Activated CD4-positive, alpha-beta memory T cell treated with anti-CD3 and anti-CD28 coated beads for 36 hours (primary cell): ENCODE measurements around the gene HSP90AB1. TPM values are rescaled to one million over a fixed set of nuclear protein-coding genes. Genes with fewer than 3 reads are reported as not detected.

Source experiments
- CTCF ChIA-PET: fragments of 350-600 bp; sonication (Branson Sonifier 250); formaldehyde crosslinking; loops from one replicate; lab custom pipeline; 2021; ENCODE audit warnings: antibody characterized with exemption, inconsistent platforms; lab: Charles Lee
- POLR2A ChIA-PET: fragments of 350-600 bp; sonication (Branson Sonifier 250); formaldehyde crosslinking; loops from one replicate; lab custom pipeline; 2021; ENCODE audit warnings: antibody characterized with exemption; lab: Charles Lee
- DNase-seq: peaks from one replicate; pipeline ENCODE4 v3.0.0-alpha.2; 2020
- H3K27ac Mint-ChIP-seq: one replicate; pipeline ENCODE4 v1.8.0; 2021; ENCODE audit warnings: mixed read lengths
- H3K27me3 Mint-ChIP-seq: one replicate; pipeline ENCODE4 v1.8.0; 2021; ENCODE audit warnings: mixed read lengths
- H3K36me3 Mint-ChIP-seq: one replicate; pipeline ENCODE4 v1.8.0; 2021; ENCODE audit warnings: mixed read lengths
- H3K4me1 Mint-ChIP-seq: one replicate; pipeline ENCODE4 v1.8.0; 2021; ENCODE audit warnings: low read depth, mixed read lengths
- H3K4me3 Mint-ChIP-seq: one replicate; pipeline ENCODE4 v1.8.0; 2021; ENCODE audit warnings: mild to moderate bottlenecking, mixed read lengths
- H3K9me3 Mint-ChIP-seq: one replicate; pipeline ENCODE4 v1.8.0; 2021; ENCODE audit warnings: mixed read lengths
- intact Hi-C: fragments of 100-400 bp; cut with micrococcal nuclease; formaldehyde crosslinking; loops from one replicate; pipeline ENCODE4 v1.15.1; 2023
- total RNA-seq, 2 experiments: library from RNA; stranded (reverse); gene quantifications; one replicate each; pipeline ENCODE4 v1.2.3, GENCODE V29; 2021

The HSP90AB1 gene
- total RNA-seq, 2 experiments from 2014 or later: 1,671 to 1,695 TPM

- Mint-ChIP-seq H3K27me3 (peaks cover 10% of the 10 kb centered on the region), H3K4me1 (peaks cover 41% of the 10 kb centered on the region), H3K36me3 (peaks cover 26% of the 10 kb centered on the region), H3K4me3 (peak overlapping the region; percentile 97), H3K9me3 (no peaks in the 10 kb centered on the region), H3K27ac (peak overlapping the region; percentile 94)
- ChIA-PET CTCF (interaction anchor here (0.6 to 5.8 kb wide), 10 partner anchors 8 to 73 kb away, joined by 3 to 68 read pairs (median 4); partner anchors contain the start of genes AARS2 and HSP90AB1), POLR2A (interaction anchor here (0.5 to 4.7 kb wide), 8 partner anchors 8 to 1120 kb away, joined by 3 to 79 read pairs (median 4); partner anchors contain the start of genes HSP90AB1 and SLC29A1)
- intact Hi-C loops: loop anchor here (1.0 to 2.0 kb wide), 7 partner anchors 7 to 138 kb away; partner anchors contain the start of genes CDC5L, HSP90AB1, SLC29A1 and SLC35B2
- peak; percentile 64 for DNase-seq
Measured at GRCh38 chr6:44264154-44265006, 17.5 kb downstream of the HSP90AB1 start.

GRCh38 chr6:44265007-44265721 is 18.3 kb downstream of the HSP90AB1 start, which contains the start of gene NFKBIE:
Gene NFKBIE (minus strand): TSS chr6:44265551. CDS start chr6:44265346, 205 bp downstream.
- peaks cover 49% of the 10 kb centered on the region for H3K4me1 Mint-ChIP-seq
- peak; percentile 98 for DNase-seq
- peaks cover 25% of the 10 kb centered on the region for H3K36me3 Mint-ChIP-seq
- H3K9me3 Mint-ChIP-seq: no peaks in the 10 kb centered on the region
- ChIA-PET POLR2A (interaction anchor here (1.1 to 4.7 kb wide), 6 partner anchors 9 to 42 kb away, joined by 3 to 79 read pairs (median 4); partner anchors contain the start of genes HSP90AB1 and SLC29A1), CTCF (interaction anchor here (0.9 to 5.8 kb wide), 8 partner anchors 9 to 190 kb away, joined by 3 to 68 read pairs (median 4); partner anchors contain the start of genes AARS2 and HSP90AB1)
- intact Hi-C loops: loop anchor here (1.0 to 2.0 kb wide), 7 partner anchors 8 to 139 kb away; partner anchors contain the start of genes CDC5L, HSP90AB1, SLC29A1 and SLC35B2
- peak within 1 kb of the TSS; percentile 97 for H3K4me3 Mint-ChIP-seq
- H3K27me3 Mint-ChIP-seq: peaks cover 18% of the 10 kb centered on the region
- H3K27ac Mint-ChIP-seq: peak within 1 kb of the TSS; percentile 94

GRCh38 chr6:44265722-44266233 is 18.9 kb downstream of the HSP90AB1 start:
- ChIA-PET POLR2A (no interaction called here), CTCF (interaction anchor here (1.4 to 5.8 kb wide), 5 partner anchors 12 to 189 kb away, joined by 4 to 68 read pairs (median 11); partner anchors contain the start of gene AARS2)
- H3K4me1 Mint-ChIP-seq: peaks cover 49% of the 10 kb centered on the region

GRCh38 chr6:44266347-44266746 is 19.4 kb downstream of the HSP90AB1 start:
- intact Hi-C loops: no loop called here
- Mint-ChIP-seq H3K4me3 (peak overlapping the region; percentile 43), H3K36me3 (peaks cover 19% of the 10 kb centered on the region), H3K4me1 (peaks cover 45% of the 10 kb centered on the region), H3K27me3 (peaks cover 22% of the 10 kb centered on the region), H3K27ac (peak overlapping the region; percentile 67), H3K9me3 (no peaks in the 10 kb centered on the region)
- no peak for DNase-seq
- CTCF ChIA-PET: interaction anchor here (0.9 to 5.8 kb wide), 14 partner anchors 10 to 203 kb away, joined by 3 to 184 read pairs (median 6); partner anchors contain the start of genes AARS2, CDC5L, SLC35B2 and SPATS1
- POLR2A ChIA-PET: interaction anchor here (1.3 kb wide), 1 partner anchor 19 kb away, joined by 6 read pairs; the partner anchor contains the start of gene HSP90AB1

More at GRCh38 chr6:44265722-44266233, 18.9 kb downstream of the HSP90AB1 start:
- Mint-ChIP-seq H3K4me3 (peak overlapping the region; percentile 97), H3K9me3 (no peaks in the 10 kb centered on the region), H3K27me3 (peaks cover 18% of the 10 kb centered on the region), H3K27ac (peak overlapping the region; percentile 67), H3K36me3 (peaks cover 23% of the 10 kb centered on the region)
- intact Hi-C loops: loop anchor here (1.0 to 2.0 kb wide), 7 partner anchors 8 to 139 kb away; partner anchors contain the start of genes CDC5L, HSP90AB1, SLC29A1 and SLC35B2
- no peak for DNase-seq

- CTCF ChIA-PET: interaction anchor here (0.5 to 5.8 kb wide), 18 partner anchors 10 to 202 kb away, joined by 3 to 184 read pairs (median 7); partner anchors contain the start of genes AARS2, SLC35B2 and SPATS1
- no peak overlapping the region for H3K27ac Mint-ChIP-seq
- intact Hi-C loops: no loop called here
- no peaks in the 10 kb centered on the region for H3K9me3 Mint-ChIP-seq
- H3K4me1 Mint-ChIP-seq: peaks cover 41% of the 10 kb centered on the region
- DNase-seq: no peak
- POLR2A ChIA-PET: interaction anchor here (1.3 kb wide), 1 partner anchor 20 kb away, joined by 6 read pairs; the partner anchor contains the start of gene HSP90AB1
- H3K36me3 Mint-ChIP-seq: peaks cover 18% of the 10 kb centered on the region
- H3K27me3 Mint-ChIP-seq: peaks cover 29% of the 10 kb centered on the region
- H3K4me3 Mint-ChIP-seq: no peak overlapping the region
Measured at GRCh38 chr6:44267252-44267651, 20.4 kb downstream of the HSP90AB1 start.

- POLR2A ChIA-PET: interaction anchor here (1.0 to 1.4 kb wide), 4 partner anchors 21 to 187 kb away, joined by 3 to 6 read pairs (median 3); partner anchors contain the start of genes AARS2 and HSP90AB1
Measured at GRCh38 chr6:44268095-44268628, 21.3 kb downstream of the HSP90AB1 start.

GRCh38 chr6:44269178-44269920 is 22.4 kb downstream of the HSP90AB1 start:
- H3K9me3 Mint-ChIP-seq: no peaks in the 10 kb centered on the region
- no peak overlapping the region for H3K27ac Mint-ChIP-seq
- peak overlapping the region; percentile 46 for H3K4me3 Mint-ChIP-seq
- ChIA-PET POLR2A (interaction anchor here (1.2 kb wide), 1 partner anchor 43 kb away, joined by 3 read pairs; the partner anchor contains the start of gene AARS2), CTCF (interaction anchor here (0.8 to 5.8 kb wide), 17 partner anchors 13 to 187 kb away, joined by 3 to 184 read pairs (median 7); partner anchors contain the start of genes AARS2, SLC29A1 and SLC35B2)
- DNase-seq: no peak
- intact Hi-C loops: loop anchor here (2.0 kb wide), 1 partner anchor 43 kb away; the partner anchor contains the start of gene AARS2
- peaks cover 26% of the 10 kb centered on the region for H3K4me1 Mint-ChIP-seq
- no peaks in the 10 kb centered on the region for H3K36me3 Mint-ChIP-seq
- peaks cover 46% of the 10 kb centered on the region for H3K27me3 Mint-ChIP-seq

More at GRCh38 chr6:44268095-44268628, 21.3 kb downstream of the HSP90AB1 start:
- CTCF ChIA-PET: interaction anchor here (0.6 to 5.8 kb wide), 38 partner anchors 10 to 339 kb away, joined by 3 to 184 read pairs (median 4); partner anchors contain the start of genes AARS2, HSP90AB1, SLC29A1 and SLC35B2
- Mint-ChIP-seq H3K27ac (no peak overlapping the region), H3K36me3 (peaks cover 9% of the 10 kb centered on the region), H3K27me3 (peaks cover 37% of the 10 kb centered on the region), H3K9me3 (no peaks in the 10 kb centered on the region), H3K4me1 (peaks cover 31% of the 10 kb centered on the region), H3K4me3 (no peak overlapping the region)
- intact Hi-C loops: loop anchor here (1.0 to 2.0 kb wide), 4 partner anchors 36 to 188 kb away; partner anchors contain the start of gene AARS2
- peak; percentile 77 for DNase-seq

- peaks cover 50% of the 10 kb centered on the region for H3K27me3 Mint-ChIP-seq
- no peak within 1 kb of the TSS for H3K27ac Mint-ChIP-seq
- ChIA-PET POLR2A (interaction anchor here (1.0 kb wide), 1 partner anchor 43 kb away, joined by 3 read pairs; the partner anchor contains the start of gene AARS2), CTCF (interaction anchor here (0.9 to 5.2 kb wide), 6 partner anchors 14 to 67 kb away, joined by 3 to 184 read pairs (median 5); partner anchors contain the start of genes AARS2 and SLC29A1)
- H3K9me3 Mint-ChIP-seq: no peaks in the 10 kb centered on the region
- intact Hi-C loops: loop anchor here (2.0 kb wide), 1 partner anchor 43 kb away; the partner anchor contains the start of gene AARS2
- no peaks in the 10 kb centered on the region for H3K36me3 Mint-ChIP-seq
- DNase-seq: no peak
- peaks cover 28% of the 10 kb centered on the region for H3K4me1 Mint-ChIP-seq
- H3K4me3 Mint-ChIP-seq: peak within 1 kb of the TSS; percentile 46
Measured at GRCh38 chr6:44269921-44270525, 23.1 kb downstream of the HSP90AB1 start, which contains the start of gene TMEM151B. Gene TMEM151B (plus strand): TSS chr6:44270450. CDS start chr6:44270743, 293 bp downstream.
